Testis (tissue), 3 donors: Measurements from ENCODE around the gene FLRT3. TPM values are rescaled to one million over a fixed set of nuclear protein-coding genes. Genes with fewer than 3 reads are reported as not detected.

Experiments used
- DNase-seq: peaks from one replicate; pipeline ENCODE4 v3.0.0-alpha.2; 2019
- H3K27ac ChIP-seq, 2 donors: fragments of 200-600 bp; sonication (generic); one replicate each; pipeline ENCODE4 v1.5.1; 2019
- H3K27me3 ChIP-seq: fragments of 200-600 bp; sonication (generic); one replicate; pipeline ENCODE4 v1.5.1; 2019
- H3K36me3 ChIP-seq: fragments of 200-600 bp; sonication (generic); one replicate; pipeline ENCODE4 v1.5.1; 2017; ENCODE audit warnings: low read depth; ENCODE audit errors: missing control alignments
- H3K4me1 ChIP-seq: fragments of 200-600 bp; sonication (generic); one replicate; pipeline ENCODE4 v1.5.1; 2019
- H3K4me3 ChIP-seq, 2 donors: fragments of 200-600 bp; sonication (generic); one replicate each; pipeline ENCODE4 v1.5.1; 2017 to 2019
- H3K9me3 ChIP-seq: fragments of 200-600 bp; sonication (generic); one replicate; pipeline ENCODE4 v1.5.1; 2017
- POLR2A ChIP-seq: fragments of 450-650 bp; IDR thresholded peaks from one replicate; pipeline ENCODE4 v1.6.1; 2017; ENCODE audit warnings: antibody characterized with exemption, mild to moderate bottlenecking, moderate library complexity
- WGBS, 2 donors: methylation state at CpG; one replicate each; pipeline ENCODE4 v1.1.5; 2018; 5-methylcytosine and 5-hydroxymethylcytosine counted together
- intact Hi-C: fragments of 100-400 bp; cut with DNase I; formaldehyde crosslinking; loops from one replicate; pipeline ENCODE4 v1.15.1; 2023; ENCODE audit warnings: low total_unique reads
- polyA plus RNA-seq: library from polyadenylated mRNA; stranded (reverse); fragments of 350-450 nt; fragmentation: Illumina TruSeq; extraction: RNeasy Lipid Tissue Mini Kit (QIAGEN cat#74804); gene quantifications from one replicate; pipeline ENCODE4 v1.2.3, GENCODE V29; 2014; ENCODE audit warnings: low read depth, low replicate concordance; ENCODE audit not compliant: insufficient read depth
- total RNA-seq, 2 donors: library from RNA; depleted of rRNA; stranded (reverse); fragments of >200 nt; gene quantifications; one replicate each; pipeline ENCODE4 v1.2.3, GENCODE V29; 2016
- TF ChIP-seq, protein P1 (sequence below), 3 experiments: fragments of 450-650 bp in 2 of 3; fragments of 200-600 bp in 1 of 3; sonication (generic) in 1 of 3; IDR thresholded peaks; one replicate each; pipeline ENCODE4 v1.5.1; 2016 to 2019; ENCODE audit warnings: antibody characterized with exemption in 3 of 3, mild to moderate bottlenecking in 2 of 3, moderate library complexity in 1 of 3

FLRT3 gene
- total and polyA plus RNA-seq, 3 donors from 2014 or later, result 3.0 to 12.3 (median 11.6) TPM

DNA sequence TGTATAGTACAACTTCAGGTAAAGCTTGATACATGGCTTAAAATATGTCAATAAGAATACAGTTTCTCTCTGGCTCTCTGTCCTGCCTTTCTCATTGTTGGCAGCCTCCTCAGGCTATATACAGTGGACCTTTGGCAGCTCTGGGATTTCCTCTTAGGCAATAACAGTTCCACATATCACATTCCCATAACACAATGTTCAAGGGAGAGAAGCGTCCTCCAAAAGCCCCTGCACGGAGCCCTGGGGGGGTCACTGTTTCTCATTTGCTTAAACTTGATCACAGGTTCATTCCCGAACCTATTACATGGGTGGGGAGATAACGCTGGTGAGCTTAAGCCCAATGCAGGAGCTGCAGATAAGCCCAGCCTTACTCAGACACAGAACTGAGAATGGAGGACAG lies 4.4 kb upstream of the FLRT3 start:
- H3K4me3 ChIP-seq, result no peak overlapping the region
- no peaks in the 10 kb centered on the region for H3K27me3 ChIP-seq
- WGBS, 2 donors, result 62 to 71% methylated on average over 4 of the region's 4 CpGs
- intact Hi-C loops, result no loop called here
- no peaks in the 10 kb centered on the region for H3K4me1 ChIP-seq
- no peaks in the 10 kb centered on the region for H3K9me3 ChIP-seq
- DNase-seq, result no peak
- no peaks in the 10 kb centered on the region for H3K36me3 ChIP-seq
- no peak overlapping the region for H3K27ac ChIP-seq
- no peak for TF ChIP-seq POLR2A
- TF ChIP-seq, protein P1, sequence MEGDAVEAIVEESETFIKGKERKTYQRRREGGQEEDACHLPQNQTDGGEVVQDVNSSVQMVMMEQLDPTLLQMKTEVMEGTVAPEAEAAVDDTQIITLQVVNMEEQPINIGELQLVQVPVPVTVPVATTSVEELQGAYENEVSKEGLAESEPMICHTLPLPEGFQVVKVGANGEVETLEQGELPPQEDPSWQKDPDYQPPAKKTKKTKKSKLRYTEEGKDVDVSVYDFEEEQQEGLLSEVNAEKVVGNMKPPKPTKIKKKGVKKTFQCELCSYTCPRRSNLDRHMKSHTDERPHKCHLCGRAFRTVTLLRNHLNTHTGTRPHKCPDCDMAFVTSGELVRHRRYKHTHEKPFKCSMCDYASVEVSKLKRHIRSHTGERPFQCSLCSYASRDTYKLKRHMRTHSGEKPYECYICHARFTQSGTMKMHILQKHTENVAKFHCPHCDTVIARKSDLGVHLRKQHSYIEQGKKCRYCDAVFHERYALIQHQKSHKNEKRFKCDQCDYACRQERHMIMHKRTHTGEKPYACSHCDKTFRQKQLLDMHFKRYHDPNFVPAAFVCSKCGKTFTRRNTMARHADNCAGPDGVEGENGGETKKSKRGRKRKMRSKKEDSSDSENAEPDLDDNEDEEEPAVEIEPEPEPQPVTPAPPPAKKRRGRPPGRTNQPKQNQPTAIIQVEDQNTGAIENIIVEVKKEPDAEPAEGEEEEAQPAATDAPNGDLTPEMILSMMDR (IDR thresholded peaks at IDR 0.05), result no peak

DNA sequence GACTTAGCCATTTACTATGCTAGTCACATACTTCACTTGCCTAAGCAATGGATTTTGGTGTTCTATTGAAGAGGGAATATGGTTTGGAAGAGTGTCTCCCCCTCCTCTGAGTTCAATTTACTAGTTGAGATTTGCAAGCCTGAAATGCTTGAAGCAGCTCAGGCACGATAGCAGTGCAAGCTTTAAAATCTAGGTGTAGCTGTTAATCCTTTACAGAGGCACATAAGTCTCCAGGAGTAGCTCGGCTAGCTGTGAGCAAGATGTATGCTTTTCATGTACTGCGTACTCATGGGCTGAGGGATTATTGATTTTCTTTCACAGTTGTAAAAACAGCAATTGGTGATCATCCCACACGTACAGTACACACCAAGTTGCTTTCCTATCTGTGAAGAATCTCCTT lies 726 bp downstream of the FLRT3 start:
- intact Hi-C loops, result no loop called here
- DNase-seq, result peak; percentile 34

GRCh38 chr20:14335052-14335451 lies 2.4 kb downstream of the FLRT3 start:
- intact Hi-C loops, result no loop called here
- Histone ChIP-seq H3K27me3 (no peaks in the 10 kb centered on the region), H3K36me3 (no peaks in the 10 kb centered on the region), H3K9me3 (no peaks in the 10 kb centered on the region), H3K27ac (no peak overlapping the region), H3K4me3 (no peak overlapping the region), H3K4me1 (no peaks in the 10 kb centered on the region)
- no peak for DNase-seq
- TF ChIP-seq, protein P1 (IDR thresholded peaks at IDR 0.05), result no peak
- no peak for TF ChIP-seq POLR2A

More for the DNA sequence above, 726 bp downstream of the FLRT3 start:
- no peak for TF ChIP-seq POLR2A
- TF ChIP-seq, protein P1 (IDR thresholded peaks at IDR 0.05), result no peak
- 40 to 45% methylated on average over 4 of the region's 4 CpGs for WGBS, 2 donors
- H3K9me3 ChIP-seq, result no peaks in the 10 kb centered on the region
- H3K27ac ChIP-seq, result peak overlapping the region; percentile 44 to 72
- H3K4me3 ChIP-seq, result peak overlapping the region; percentile 24 to 54
- no peaks in the 10 kb centered on the region for H3K4me1 ChIP-seq
- no peaks in the 10 kb centered on the region for H3K36me3 ChIP-seq
- H3K27me3 ChIP-seq, result no peaks in the 10 kb centered on the region

DNA sequence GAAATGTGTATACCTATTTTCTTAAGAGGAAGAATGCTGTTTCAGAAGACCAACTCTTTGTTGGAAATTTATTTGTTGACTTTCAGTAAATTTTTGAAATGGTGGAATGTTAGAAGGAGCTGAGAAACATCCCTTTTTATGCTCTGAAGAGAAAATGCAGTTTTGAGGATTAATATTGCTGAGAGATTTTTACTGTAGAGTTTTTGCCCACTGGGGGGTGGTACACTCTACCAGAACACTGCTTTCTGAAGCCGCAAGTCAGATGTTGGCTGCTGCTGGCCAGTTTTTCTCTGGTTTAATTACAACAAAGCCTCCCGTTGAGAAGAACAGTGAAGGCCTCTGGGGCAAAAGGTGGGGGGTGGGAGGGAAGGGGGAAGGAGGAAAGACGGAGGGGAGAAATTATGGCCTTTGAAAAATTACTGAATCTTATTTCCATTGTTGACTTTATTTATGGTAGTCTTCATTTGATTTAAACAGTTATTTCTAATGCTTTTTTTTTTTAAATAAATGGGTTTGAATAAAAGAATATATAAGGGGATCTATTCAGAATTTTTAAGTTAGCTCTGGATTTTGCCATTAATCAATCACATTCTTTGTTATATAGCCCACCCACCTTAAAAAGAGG lies 3.0 kb downstream of the FLRT3 start:
- Histone ChIP-seq H3K9me3 (no peaks in the 10 kb centered on the region), H3K27me3 (no peaks in the 10 kb centered on the region), H3K36me3 (no peaks in the 10 kb centered on the region), H3K4me3 (no peak overlapping the region), H3K27ac (no peak overlapping the region), H3K4me1 (no peaks in the 10 kb centered on the region)
- peak; percentile 80 for DNase-seq
- 28 to 36% methylated on average over 3 of the region's 3 CpGs for WGBS, 2 donors
- intact Hi-C loops, result no loop called here
- TF ChIP-seq, protein P1 (IDR thresholded peaks at IDR 0.05), result peak; percentile 22 to 48 (median 38)
- no peak for TF ChIP-seq POLR2A

DNA sequence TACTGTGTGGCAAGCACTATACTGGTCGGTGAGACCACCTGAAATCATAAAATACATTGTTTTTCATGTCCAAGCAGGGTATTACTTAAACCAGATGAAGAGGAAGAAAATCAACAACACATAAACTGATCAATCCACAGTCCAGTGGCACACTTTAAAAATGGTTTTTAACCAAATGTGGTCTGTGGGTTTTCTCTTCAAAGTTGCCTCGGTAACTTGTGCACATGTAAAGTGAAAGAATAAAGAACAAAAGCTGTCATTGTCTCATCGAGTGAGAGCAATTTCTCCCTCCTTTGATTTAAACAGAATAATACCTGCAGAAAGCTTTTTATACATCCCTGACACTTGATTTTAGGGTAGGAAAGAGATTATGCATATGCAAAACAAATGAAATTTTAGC lies 3.7 kb downstream of the FLRT3 start:
- TF ChIP-seq, protein P1 (IDR thresholded peaks at IDR 0.05), result no peak
- TF ChIP-seq POLR2A, result no peak
- Histone ChIP-seq H3K36me3 (no peaks in the 10 kb centered on the region), H3K4me3 (no peak overlapping the region), H3K9me3 (no peaks in the 10 kb centered on the region), H3K4me1 (no peaks in the 10 kb centered on the region), H3K27me3 (no peaks in the 10 kb centered on the region), H3K27ac (no peak overlapping the region)
- intact Hi-C loops, result no loop called here
- 56 to 72% methylated on average over 3 of the region's 3 CpGs for WGBS, 2 donors
- no peak for DNase-seq
